GM23338 (cell line): ENCODE results near the gene TBC1D19. TPM values are rescaled to one million over a fixed set of nuclear protein-coding genes. Genes with fewer than 3 reads are reported as not detected.

Experiments used
- ATAC-seq: fragments of 200-7000 bp; cut with Tn5 transposase; 3 replicates; pipeline ENCODE4 v1.9.1; 2020
- DNase-seq: peaks from one replicate; pipeline ENCODE4 v3.0.0-alpha.2; 2015; ENCODE audit warnings: low spot score
- H2AFZ ChIP-seq: fragments of 200-600 bp; sonication (generic); 2 replicates; pipeline ENCODE4 v1.8.0; 2016; ENCODE audit warnings: antibody characterized with exemption, mild to moderate bottlenecking, moderate library complexity
- H3F3A ChIP-seq: fragments of 200-600 bp; sonication (generic); replicated peaks from 2 replicates; pipeline ENCODE4 v1.8.0; 2017; ENCODE audit warnings: antibody characterized with exemption, mixed run types, low read depth
- H3K27ac ChIP-seq: fragments of 200-600 bp; sonication (generic); 2 replicates; pipeline ENCODE4 v1.6.1; 2016; ENCODE audit warnings: low read depth
- H3K27me3 ChIP-seq: fragments of 200-600 bp; sonication (generic); 2 replicates; pipeline ENCODE4 v1.8.0; 2016; ENCODE audit warnings: mild to moderate bottlenecking, mixed run types, moderate library complexity; ENCODE audit not compliant: insufficient read depth
- H3K36me3 ChIP-seq: fragments of 200-600 bp; sonication (generic); 2 replicates; pipeline ENCODE4 v1.8.0; 2016; ENCODE audit warnings: mild to moderate bottlenecking; ENCODE audit not compliant: insufficient read depth
- H3K4me1 ChIP-seq: fragments of 200-600 bp; sonication (generic); 2 replicates; pipeline ENCODE4 v1.8.0; 2016; ENCODE audit warnings: mild to moderate bottlenecking, moderate library complexity; ENCODE audit not compliant: insufficient read depth
- H3K4me2 ChIP-seq: fragments of 200-600 bp; sonication (generic); 2 replicates; pipeline ENCODE4 v1.7.1; 2017; ENCODE audit warnings: mixed run types
- H3K4me3 ChIP-seq: fragments of 200-600 bp; sonication (generic); 2 replicates; pipeline ENCODE4 v1.6.1; 2016; ENCODE audit warnings: mixed run types
- H3K79me2 ChIP-seq: fragments of 200-600 bp; sonication (generic); replicated peaks from 2 replicates; pipeline ENCODE4 v1.8.0; 2017; ENCODE audit warnings: mild to moderate bottlenecking; ENCODE audit not compliant: insufficient read depth
- H3K9me2 ChIP-seq: fragments of 200-600 bp; sonication (generic); 2 replicates; pipeline ENCODE4 v1.8.0; 2017; ENCODE audit not compliant: insufficient read depth
- H4K20me1 ChIP-seq: fragments of 200-600 bp; sonication (generic); replicated peaks from 2 replicates; pipeline ENCODE4 v1.8.0; 2017; ENCODE audit warnings: mild to moderate bottlenecking; ENCODE audit not compliant: insufficient read depth
- H3K27ac Mint-ChIP-seq: 2 replicates; pipeline ENCODE4 v1.8.0; 2020; ENCODE audit warnings: inconsistent platforms, mild to moderate bottlenecking, moderate library complexity, mixed read lengths
- H3K27me3 Mint-ChIP-seq: 3 replicates; pipeline ENCODE4 v1.8.0; 2022; ENCODE audit warnings: low read depth, mild to moderate bottlenecking, moderate library complexity, mixed read lengths, inconsistent platforms; ENCODE audit not compliant: insufficient read depth, poor library complexity
- H3K36me3 Mint-ChIP-seq: 3 replicates; pipeline ENCODE4 v1.8.0; 2021; ENCODE audit warnings: low read depth, mild to moderate bottlenecking, inconsistent platforms, moderate library complexity, mixed read lengths
- H3K4me1 Mint-ChIP-seq: 3 replicates; pipeline ENCODE4 v1.8.0; 2020; ENCODE audit warnings: mild to moderate bottlenecking, inconsistent platforms, mixed read lengths
- H3K4me3 Mint-ChIP-seq: 3 replicates; pipeline ENCODE4 v1.8.0; 2021; ENCODE audit warnings: moderate library complexity, mild to moderate bottlenecking, inconsistent platforms, mixed read lengths
- H3K9me3 Mint-ChIP-seq: 3 replicates; pipeline ENCODE4 v1.8.0; 2020; ENCODE audit warnings: moderate library complexity, mild to moderate bottlenecking, inconsistent platforms, mixed read lengths
- CREB1 ChIP-seq: fragments of 250-450 bp; sonication (Bioruptor Pico); IDR thresholded peaks from 2 replicates; pipeline ENCODE4 v1.5.0; 2020; ENCODE audit warnings: low read depth, mild to moderate bottlenecking, moderate library complexity
- ETS1 ChIP-seq: IDR thresholded peaks from 2 replicates; pipeline ENCODE4 v1.6.1; 2016; ENCODE audit warnings: antibody characterized with exemption
- JUNB ChIP-seq: IDR thresholded peaks from one replicate; pipeline ENCODE4 v1.6.1; 2016; ENCODE audit warnings: antibody characterized with exemption; ENCODE audit not compliant: unreplicated experiment
- REST ChIP-seq: IDR thresholded peaks from one replicate; pipeline ENCODE4 v1.6.1; 2018; ENCODE audit warnings: antibody characterized with exemption; ENCODE audit not compliant: unreplicated experiment
- polyA plus RNA-seq: library from polyadenylated mRNA; unstranded; fragments of >200 nt; fragmentation: Nextera tagmentation; extraction: Ambion mirVana; gene quantifications from 2 replicates; pipeline ENCODE4 v1.2.1, GENCODE V29; 2016
- total RNA-seq: library from RNA; depleted of rRNA; stranded (reverse); fragments of >200 nt; shearing (Covaris generic); gene quantifications from 2 replicates; pipeline ENCODE4 v1.2.3, GENCODE V29; 2014

TBC1D19 gene
- total and polyA plus RNA-seq, 2 experiments from 2014 or later: 1.9 to 4.3 TPM

GRCh38 chr4:26647523-26648224, 63.8 kb downstream of the TBC1D19 start:
- no peaks in the 10 kb centered on the region for H3K27me3 Mint-ChIP-seq
- no peak overlapping the region for H3K4me3 Mint-ChIP-seq
- DNase-seq (peak; percentile 37), ATAC-seq (peak; percentile 97)
- Histone ChIP-seq H3K36me3 (no peaks in the 10 kb centered on the region), H3K27me3 (no peaks in the 10 kb centered on the region), H3K4me3 (no peak overlapping the region), H3K9me2 (no peaks in the 10 kb centered on the region), H2AFZ (no peak overlapping the region), H3K4me1 (no peaks in the 10 kb centered on the region; the same call in 1 of the 2 replicates), H3K79me2 (no peaks in the 10 kb centered on the region), H4K20me1 (no peaks in the 10 kb centered on the region), H3K27ac (peak overlapping the region; percentile 48; the same call in 1 of the 2 replicates), H3F3A (no peaks in the 10 kb centered on the region), H3K4me2 (peak overlapping the region; percentile 29)
- H3K27ac Mint-ChIP-seq: no peak overlapping the region; the same call in 1 of the 2 replicates
- H3K4me1 Mint-ChIP-seq: peaks cover 23% of the 10 kb centered on the region
- H3K9me3 Mint-ChIP-seq: peaks cover 28% of the 10 kb centered on the region
- H3K36me3 Mint-ChIP-seq: peaks cover 20% of the 10 kb centered on the region; the same call in 2 of the 3 replicates
- TF ChIP-seq CREB1 (CRISPR knock-in tag) (peak; percentile 55; the same call in 1 of the 2 replicates), JUNB (no peak), REST (no peak)

GRCh38 chr4:26648260-26648659, 64.4 kb downstream of the TBC1D19 start:
- Histone ChIP-seq H3K27me3 (no peaks in the 10 kb centered on the region), H3K4me3 (no peak overlapping the region), H2AFZ (no peak overlapping the region), H3K4me2 (peak overlapping the region; percentile 29), H3K27ac (peak overlapping the region; percentile 23; the same call in 1 of the 2 replicates), H3K79me2 (no peaks in the 10 kb centered on the region), H3K36me3 (no peaks in the 10 kb centered on the region), H3F3A (no peaks in the 10 kb centered on the region), H4K20me1 (no peaks in the 10 kb centered on the region), H3K9me2 (no peaks in the 10 kb centered on the region), H3K4me1 (no peaks in the 10 kb centered on the region; the same call in 1 of the 2 replicates)
- Mint-ChIP-seq H3K36me3 (peaks cover 21% of the 10 kb centered on the region; the same call in 2 of the 3 replicates), H3K27ac (no peak overlapping the region), H3K4me1 (peaks cover 23% of the 10 kb centered on the region), H3K27me3 (no peaks in the 10 kb centered on the region), H3K4me3 (no peak overlapping the region), H3K9me3 (peaks cover 24% of the 10 kb centered on the region)
- TF ChIP-seq ETS1: no peak
- DNase-seq: peak; percentile 44
- peak; percentile 90 for ATAC-seq
